ENCODE results near the gene SNAPC2.

Gene SNAPC2

GRCh38 chr19:7933828-7934725 lies 13.9 kb downstream of the SNAPC2 start:
- TF ChIP-seq CTCF (IDR thresholded peaks at IDR 0.05): no peak

- no peak for TF ChIP-seq CTCF (IDR thresholded peaks at IDR 0.05)
These were observed 14.6 kb downstream of the SNAPC2 start for GRCh38 chr19:7934766-7935165.

GRCh38 chr19:7940841-7941240 lies 20.7 kb downstream of the SNAPC2 start:
- no peak for TF ChIP-seq CTCF (IDR thresholded peaks at IDR 0.05)

GRCh38 chr19:7941895-7942596 lies 21.9 kb downstream of the SNAPC2 start:
- TF ChIP-seq CTCF (IDR thresholded peaks at IDR 0.05): no peak

- TF ChIP-seq CTCF (IDR thresholded peaks at IDR 0.05): no peak
These were observed 22.9 kb downstream of the SNAPC2 start for GRCh38 chr19:7942981-7943443.

- no peak for TF ChIP-seq CTCF (IDR thresholded peaks at IDR 0.05)
These were observed 23.5 kb downstream of the SNAPC2 start, which contains the start of gene TIMM44 for GRCh38 chr19:7943444-7944176. TIMM44 (minus strand) TSS chr19:7943666; CDS start chr19:7943651, 15 bp downstream.

- TF ChIP-seq CTCF (IDR thresholded peaks at IDR 0.05): peak; percentile 84
These were observed 24.1 kb downstream of the SNAPC2 start for GRCh38 chr19:7944177-7944761.

Data from LNCAP (cell line).